HG03097 (cell line): ENCODE data around the gene MRTFA.
A peak's percentile ranks its signal among the peaks of the same experiment; 100 is the strongest.

ENCODE experiments used
- ATAC-seq: cut with Tn5 transposase; IDR thresholded peaks from one replicate; pipeline ENCODE4 v1.9.1; 2021; ENCODE audit not compliant: unreplicated experiment, low FRiP score

The MRTFA gene

GRCh38 chr22:40416267-40416570, 220.3 kb downstream of the MRTFA start:
- ATAC-seq: no peak

DNA sequence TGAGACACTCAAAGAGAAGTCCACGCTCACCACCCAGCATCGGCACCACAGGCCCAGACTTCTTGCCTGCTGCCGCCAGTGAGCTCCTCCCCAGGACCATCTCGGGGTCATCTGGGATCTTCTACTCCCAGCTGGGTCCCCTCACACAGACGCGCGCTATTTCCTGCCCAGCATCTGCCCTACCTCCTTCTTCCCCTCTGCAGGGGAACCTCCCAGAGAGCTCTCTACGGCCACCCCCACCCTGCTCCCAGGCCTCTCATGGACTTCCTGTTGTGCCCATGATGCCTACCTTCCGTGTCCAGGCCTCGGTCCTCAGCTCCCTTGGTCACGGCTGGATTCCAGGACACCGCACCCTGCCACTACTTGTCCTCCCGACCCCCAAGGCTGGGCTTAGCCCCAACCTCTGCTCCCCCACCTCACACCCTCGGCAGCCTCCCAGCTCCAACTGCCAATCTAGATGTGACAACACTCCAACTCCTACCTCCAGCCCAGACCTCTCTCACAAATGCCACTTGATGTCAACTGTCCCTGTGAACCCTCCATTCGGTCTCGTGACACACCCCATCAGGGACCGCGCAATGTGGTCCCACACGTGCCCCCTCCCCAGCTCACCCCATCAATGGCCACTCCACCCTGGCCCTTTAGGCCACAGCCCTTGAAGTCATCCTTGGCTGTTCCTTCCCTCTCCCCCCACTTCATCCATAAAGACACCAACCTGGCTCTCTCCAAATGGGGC, 220.8 kb downstream of the MRTFA start:
- ATAC-seq: no peak

DNA sequence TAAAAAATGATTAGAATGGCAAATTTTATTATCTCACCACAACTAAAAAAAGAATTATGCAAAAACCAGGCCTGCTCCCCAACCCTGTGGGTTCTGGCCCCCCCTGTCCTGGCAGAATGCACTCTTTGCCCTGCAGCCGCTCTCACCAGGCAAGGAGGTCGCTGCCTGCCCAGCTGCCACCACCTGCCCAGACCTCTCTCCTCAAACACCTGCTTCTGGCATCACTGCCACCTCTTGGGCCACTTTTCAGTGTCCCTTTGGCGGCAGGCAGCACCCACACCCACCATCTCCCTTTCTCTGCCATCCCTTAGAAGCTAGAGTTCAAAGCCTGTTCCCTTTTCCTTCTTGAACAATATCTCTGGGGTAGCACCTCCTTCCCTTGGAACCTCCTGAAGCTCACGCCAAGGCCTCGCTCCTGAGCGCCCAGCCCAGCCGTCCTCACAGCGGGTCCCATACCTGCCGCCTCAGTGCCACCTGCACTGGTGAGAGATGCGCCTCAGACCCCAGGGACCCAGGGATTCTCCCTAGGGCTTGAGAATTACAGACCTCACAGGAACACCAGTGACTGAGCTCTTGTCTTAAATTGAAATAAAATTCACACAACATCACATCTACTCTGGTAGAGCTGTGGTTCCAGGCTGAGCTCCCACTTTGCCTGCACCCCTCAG, 221.5 kb downstream of the MRTFA start:
- no peak for ATAC-seq

GRCh38 chr22:40414311-40414710, 222.2 kb downstream of the MRTFA start:
- no peak for ATAC-seq

GRCh38 chr22:40413873-40414272, 222.6 kb downstream of the MRTFA start:
- ATAC-seq: no peak

GRCh38 chr22:40412441-40412840, 224.1 kb downstream of the MRTFA start:
- ATAC-seq: peak; percentile 38

- ATAC-seq: no peak
These were observed 225.0 kb downstream of the MRTFA start for GRCh38 chr22:40411506-40411861.

- no peak for ATAC-seq
These were observed 225.6 kb downstream of the MRTFA start for GRCh38 chr22:40410731-40411505.

DNA sequence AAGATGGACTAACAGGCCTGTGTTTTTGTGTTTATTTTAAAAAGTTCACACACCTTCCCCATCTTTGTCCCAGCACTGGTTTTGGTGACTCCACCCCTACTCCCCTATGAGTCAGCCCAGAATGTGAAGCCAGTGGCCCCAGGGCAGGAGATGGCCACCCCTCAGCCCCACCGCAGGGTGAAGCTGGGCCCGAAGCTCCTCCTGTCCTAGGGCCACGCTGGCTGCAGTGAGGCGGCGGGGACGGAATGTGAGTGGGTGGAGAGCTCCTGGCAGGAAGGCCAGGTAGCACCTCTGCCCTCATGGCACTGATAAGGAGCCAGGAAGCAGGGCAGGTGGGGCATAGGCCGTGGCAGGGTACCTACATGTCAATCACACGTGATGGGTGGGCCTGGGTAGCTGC, 226.2 kb downstream of the MRTFA start:
- no peak for ATAC-seq

GRCh38 chr22:40409613-40410113, 226.9 kb downstream of the MRTFA start:
- no peak for ATAC-seq

- no peak for ATAC-seq
These were observed 227.6 kb downstream of the MRTFA start for GRCh38 chr22:40408718-40409612.

- no peak for ATAC-seq
These were observed 228.4 kb downstream of the MRTFA start for GRCh38 chr22:40407831-40408717.

- ATAC-seq: no peak
These were observed 229.3 kb downstream of the MRTFA start for GRCh38 chr22:40407021-40407761.

DNA sequence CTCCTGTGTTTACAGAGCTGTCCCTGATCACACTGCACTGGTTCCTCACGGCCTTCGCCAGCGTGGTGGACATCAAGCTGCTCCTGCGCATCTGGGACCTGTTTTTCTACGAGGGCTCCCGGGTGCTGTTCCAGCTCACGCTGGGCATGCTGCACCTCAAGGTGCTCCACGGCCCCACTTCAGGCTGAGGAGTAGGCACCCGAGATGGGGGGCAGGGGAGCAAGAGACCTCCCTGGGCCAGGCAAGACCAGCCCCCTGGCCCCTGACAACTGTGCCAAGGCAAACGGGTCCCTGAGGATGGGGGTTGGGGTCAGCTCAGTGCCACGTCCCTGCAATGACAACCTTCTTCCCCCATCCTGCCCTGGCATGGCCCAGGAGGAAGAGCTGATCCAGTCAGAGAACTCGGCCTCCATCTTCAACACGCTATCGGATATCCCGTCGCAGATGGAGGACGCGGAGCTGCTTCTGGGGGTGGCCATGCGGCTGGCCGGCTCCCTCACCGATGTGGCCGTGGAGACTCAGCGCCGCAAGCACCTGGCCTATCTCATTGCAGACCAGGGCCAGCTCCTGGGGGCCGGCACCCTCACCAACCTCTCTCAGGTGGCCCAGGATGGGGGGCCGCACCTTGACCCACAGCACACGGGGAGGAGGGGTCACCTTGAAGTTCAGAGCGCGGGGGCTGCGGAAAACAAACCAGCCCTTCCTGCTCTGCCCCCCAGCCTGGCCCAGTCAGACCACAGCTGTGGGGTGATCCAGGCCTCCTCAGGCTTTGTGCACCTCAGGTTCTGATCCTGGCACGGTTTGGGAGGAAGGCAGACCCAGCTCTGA, 230.2 kb downstream of the MRTFA start:
- no peak for ATAC-seq

- ATAC-seq: no peak
These were observed 231.1 kb downstream of the MRTFA start for GRCh38 chr22:40405178-40406062.

GRCh38 chr22:40404251-40405177, 232.0 kb downstream of the MRTFA start:
- no peak for ATAC-seq
